Esophagus (tissue), 2 donors: ENCODE results near the gene IFNA7. TPM values are rescaled to one million over a fixed set of nuclear protein-coding genes. Genes with fewer than 3 reads are reported as not detected.
"Not testable (repeated sequence)": the region's sequence is repeated elsewhere in the genome, so short reads cannot be mapped to it uniquely, and the experiment has no call there.

ENCODE experiments used
- H3K27ac ChIP-seq, 2 donors: one replicate each; pipeline ENCODE4 v1.5.1; 2013; ENCODE audit warnings: low read depth in 2 of 2, mild to moderate bottlenecking in 2 of 2, inconsistent platforms in 1 of 2, low read length in 1 of 2, moderate library complexity in 1 of 2
- H3K27me3 ChIP-seq, 2 donors: one replicate each; pipeline ENCODE4 v1.6.1; 2013; ENCODE audit warnings: low read length in 2 of 2, control low read depth in 1 of 2, mild to moderate bottlenecking in 1 of 2; ENCODE audit not compliant: insufficient read depth in 2 of 2, control insufficient read depth in 1 of 2
- H3K36me3 ChIP-seq, 2 donors: one replicate each; pipeline ENCODE4 v1.6.1; 2013; ENCODE audit warnings: low read length in 1 of 2; ENCODE audit not compliant: control insufficient read depth in 2 of 2, insufficient read depth in 2 of 2
- H3K4me1 ChIP-seq, 2 donors: one replicate each; pipeline ENCODE4 v1.6.1; 2013; ENCODE audit warnings: low read length in 1 of 2; ENCODE audit not compliant: control insufficient read depth in 2 of 2, insufficient read depth in 2 of 2
- H3K4me3 ChIP-seq, 2 donors: one replicate each; pipeline ENCODE4 v1.5.1; 2013; ENCODE audit warnings: low read length in 2 of 2, mild to moderate bottlenecking in 2 of 2, low read depth in 1 of 2, moderate library complexity in 1 of 2
- H3K9me3 ChIP-seq, 2 donors: one replicate each; pipeline ENCODE4 v1.6.1; 2013; ENCODE audit warnings: mild to moderate bottlenecking in 2 of 2, low read depth in 1 of 2, low read length in 1 of 2, moderate library complexity in 1 of 2; ENCODE audit not compliant: control insufficient read depth in 2 of 2, insufficient read depth in 1 of 2
- WGBS, 2 donors: extraction: QIAGEN DNeasy Blood & Tissue Kit; methylation state at CpG; one replicate each; pipeline ENCODE4 v1.1.7; 2013; 5-methylcytosine and 5-hydroxymethylcytosine counted together
- polyA plus RNA-seq, 2 donors: library from polyadenylated mRNA; stranded (reverse); fragments of 200-250 nt; gene quantifications; one replicate each; pipeline ENCODE4 v1.2.3, GENCODE V29; 2013
- donor health status: healthy with polysubstance abuse.
- donor health status: Bipolar disorder and iron deficiency.

IFNA7 gene
- polyA plus RNA-seq, result not detected

GRCh38 chr9:21202105-21202504 lies at the start of gene IFNA7:
Gene IFNA7 (minus strand): TSS chr9:21202205. CDS start chr9:21202165, 40 bp downstream.
- H3K4me3 ChIP-seq, H3K27ac ChIP-seq, H3K27me3 ChIP-seq, H3K9me3 ChIP-seq, H3K4me1 ChIP-seq, H3K36me3 ChIP-seq: not testable (repeated sequence)
- WGBS, 2 donors, result 64 to 67% methylated on average over 4 of the region's 4 CpGs

GRCh38 chr9:21251638-21252037 lies 49.6 kb upstream of the IFNA7 start:
- Histone ChIP-seq H3K4me1 (no peaks in the 10 kb centered on the region), H3K27ac (no peak overlapping the region), H3K9me3 (no peaks in the 10 kb centered on the region), H3K4me3 (no peak overlapping the region), H3K27me3 (no peaks in the 10 kb centered on the region), H3K36me3 (no peaks in the 10 kb centered on the region)
- 56 to 70% methylated on average over 4 of the region's 4 CpGs for WGBS, 2 donors

- Histone ChIP-seq H3K9me3 (no peaks in the 10 kb centered on the region), H3K4me1 (no peaks in the 10 kb centered on the region), H3K27ac (no peak overlapping the region), H3K36me3 (no peaks in the 10 kb centered on the region), H3K4me3 (no peak overlapping the region), H3K27me3 (no peaks in the 10 kb centered on the region)
- 35 to 36% methylated on average over 1 of the region's 1 CpG for WGBS, 2 donors
Observed at GRCh38 chr9:21251190-21251589, 49.2 kb upstream of the IFNA7 start.

DNA sequence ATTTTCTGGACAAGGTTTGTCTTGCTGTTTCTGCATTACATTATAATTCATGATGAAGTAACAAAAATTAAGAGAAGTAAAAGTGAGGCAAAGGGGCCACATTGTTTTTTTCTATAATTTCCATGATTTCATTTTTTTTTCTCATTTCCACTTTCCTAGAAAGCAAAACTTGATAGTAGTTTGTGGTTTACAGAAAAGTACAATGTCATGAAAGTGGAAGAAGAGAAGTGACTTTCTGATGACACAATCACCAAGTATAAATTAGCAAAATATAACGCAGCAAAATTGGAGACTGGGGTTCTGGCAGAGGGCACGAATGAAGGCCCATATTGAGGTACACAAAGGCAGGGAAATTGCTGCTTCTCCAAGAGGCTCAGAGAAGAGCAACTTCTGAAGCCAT lies 42.8 kb upstream of the IFNA7 start:
- Histone ChIP-seq H3K9me3 (no peaks in the 10 kb centered on the region), H3K27ac (no peak overlapping the region), H3K4me3 (no peak overlapping the region), H3K36me3 (no peaks in the 10 kb centered on the region), H3K4me1 (no peaks in the 10 kb centered on the region), H3K27me3 (no peaks in the 10 kb centered on the region)
- 54 to 62% methylated on average over 2 of the region's 2 CpGs for WGBS, 2 donors

- WGBS, 2 donors, result 84 to 88% methylated on average over 2 of the region's 2 CpGs
- H3K4me3 ChIP-seq, result no peak within 1 kb of the TSS
- H3K27ac ChIP-seq, result no peak within 1 kb of the TSS
- no peaks in the 10 kb centered on the region for H3K9me3 ChIP-seq
- no peaks in the 10 kb centered on the region for H3K4me1 ChIP-seq
- H3K27me3 ChIP-seq, result no peaks in the 10 kb centered on the region
- H3K36me3 ChIP-seq, result no peaks in the 10 kb centered on the region
Observed at GRCh38 chr9:21239911-21240310, 37.9 kb upstream of the IFNA7 start, which contains the start of gene IFNA14. Gene IFNA14 (minus strand): TSS chr9:21240005. CDS start chr9:21239935, 70 bp downstream.

GRCh38 chr9:21236360-21236714 lies 34.3 kb upstream of the IFNA7 start:
- H3K27ac ChIP-seq, H3K4me1 ChIP-seq, H3K9me3 ChIP-seq, H3K27me3 ChIP-seq, H3K4me3 ChIP-seq, H3K36me3 ChIP-seq: not testable (repeated sequence)
- WGBS, 2 donors, result 15 to 26% methylated on average over 1 of the region's 1 CpG

DNA sequence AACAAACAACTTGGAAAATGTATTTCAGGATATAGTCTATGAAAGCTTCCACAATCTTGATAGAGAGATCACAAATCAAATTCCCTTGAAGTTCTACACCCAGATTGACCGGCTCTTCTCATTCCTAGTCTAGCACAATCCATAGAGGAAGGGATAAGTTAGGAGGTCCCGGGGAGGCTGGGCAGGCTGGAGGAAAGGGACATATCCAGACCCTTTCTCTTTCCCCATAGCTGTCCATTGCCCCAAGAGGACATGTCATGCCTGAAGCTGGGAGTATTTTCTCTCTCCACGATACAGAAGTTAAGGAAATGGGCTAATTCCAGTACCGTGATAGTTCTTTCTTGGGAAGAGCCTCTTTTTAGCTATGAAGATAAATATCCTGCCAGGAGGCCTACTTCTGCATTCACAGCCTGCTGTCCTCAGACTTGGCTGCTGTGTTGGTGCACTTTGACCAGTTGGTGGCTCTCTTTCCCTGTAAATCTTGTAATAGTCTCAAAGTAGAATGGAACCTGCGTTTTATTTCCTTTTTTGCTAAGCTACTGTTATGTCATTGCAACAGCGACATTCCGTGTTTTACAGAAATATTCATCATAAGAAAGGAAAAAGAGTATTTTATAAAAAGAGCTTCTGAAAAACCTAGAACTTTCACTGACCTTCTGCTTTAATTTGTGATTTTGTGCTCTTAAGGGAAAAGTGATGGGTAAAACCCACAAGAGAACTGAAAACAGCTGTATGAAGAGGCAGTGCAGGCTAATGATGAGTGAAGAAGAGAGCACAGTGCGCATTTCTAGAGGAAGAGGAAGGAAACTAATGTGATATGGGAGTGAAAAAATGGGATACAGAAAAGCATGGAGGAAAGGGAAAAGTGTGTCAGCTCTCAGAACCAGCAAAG lies 33.7 kb upstream of the IFNA7 start:
- H3K27ac ChIP-seq, H3K27me3 ChIP-seq, H3K9me3 ChIP-seq, H3K4me1 ChIP-seq, H3K4me3 ChIP-seq, H3K36me3 ChIP-seq: not testable (repeated sequence)
- 35 to 37% methylated on average over 8 of the region's 8 CpGs for WGBS, 2 donors

DNA sequence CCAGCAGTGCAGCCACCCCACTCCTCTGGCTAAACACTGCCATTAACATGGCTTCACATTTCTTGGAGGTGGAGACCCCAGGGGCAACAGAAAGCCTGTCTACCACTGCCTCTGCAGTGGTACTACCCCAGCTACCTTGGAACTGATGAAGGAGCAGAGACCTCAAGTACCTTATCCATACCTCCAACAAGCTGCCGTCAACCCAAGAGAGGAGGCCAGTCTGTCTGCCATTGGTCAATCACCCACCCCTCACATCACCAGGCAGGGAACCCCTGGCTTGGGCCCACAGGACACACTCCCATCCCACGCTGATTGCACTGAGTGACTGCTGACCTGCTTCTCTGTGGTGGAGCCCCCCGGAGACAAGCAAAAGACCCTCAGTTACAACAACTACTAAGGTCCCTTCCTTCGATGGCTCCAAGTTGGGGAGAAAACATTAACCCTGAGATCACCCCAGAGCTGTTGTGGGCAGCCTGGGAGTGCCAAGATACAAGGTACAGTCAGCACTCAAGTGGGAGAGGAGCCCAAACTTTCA lies 32.2 kb upstream of the IFNA7 start:
- Histone ChIP-seq H3K9me3 (no peaks in the 10 kb centered on the region), H3K27me3 (no peaks in the 10 kb centered on the region), H3K27ac (no peak overlapping the region), H3K36me3 (no peaks in the 10 kb centered on the region), H3K4me1 (no peaks in the 10 kb centered on the region), H3K4me3 (no peak overlapping the region)
- 84 to 86% methylated on average over 4 of the region's 4 CpGs for WGBS, 2 donors

DNA sequence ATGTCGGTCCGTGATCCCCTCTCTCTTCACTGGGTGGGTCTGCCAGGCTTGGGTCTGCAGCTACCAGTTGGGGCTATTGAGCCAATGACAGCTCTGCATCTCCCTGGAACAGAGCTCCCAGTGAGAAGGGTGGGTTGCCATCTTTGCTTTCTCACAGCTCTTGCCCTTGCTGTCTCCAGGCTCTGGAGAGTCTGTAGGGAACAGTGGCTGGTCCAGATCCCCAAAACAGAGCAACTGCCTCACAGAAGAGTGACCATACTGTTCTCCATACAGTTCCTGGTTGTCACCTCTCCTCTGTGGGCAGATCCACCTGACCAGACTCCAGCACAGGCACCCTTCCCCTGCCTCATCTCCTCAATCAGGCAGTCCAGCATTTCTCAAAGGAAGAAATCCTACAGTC lies 31.3 kb upstream of the IFNA7 start:
- 94 to 96% methylated on average over 2 of the region's 2 CpGs for WGBS, 2 donors
- H3K27me3 ChIP-seq, result no peaks in the 10 kb centered on the region

DNA sequence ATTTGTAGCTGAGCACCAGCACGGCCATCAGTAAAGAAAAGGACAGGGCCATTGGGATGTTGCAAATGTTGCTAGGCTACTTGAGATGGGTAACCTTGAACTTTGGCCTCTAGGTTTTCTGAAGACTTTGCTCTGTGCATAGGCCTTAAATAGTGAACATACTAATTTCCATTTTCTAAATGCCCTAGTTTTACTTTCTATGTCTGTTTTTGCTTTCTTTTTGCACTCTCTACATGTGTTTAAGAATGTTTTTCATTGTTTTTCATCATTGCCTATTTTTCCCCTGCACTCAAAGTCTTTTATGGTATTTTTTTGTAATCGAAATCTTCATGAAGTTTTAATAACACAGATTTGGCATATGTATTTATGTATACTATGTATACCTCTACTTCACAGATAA lies 26.1 kb upstream of the IFNA7 start, which contains the start of gene IFNA17:
Gene IFNA17 (minus strand): TSS at position 101 of the 400 bp plus-strand sequence. CDS start 49 bp downstream, at position 52.
- WGBS, 2 donors, result 81 to 85% methylated on average over 2 of the region's 2 CpGs
- H3K27me3 ChIP-seq, result no peaks in the 10 kb centered on the region
- H3K36me3 ChIP-seq, result no peaks in the 10 kb centered on the region

More for the DNA sequence above, 31.3 kb upstream of the IFNA7 start:
- Histone ChIP-seq H3K9me3 (no peaks in the 10 kb centered on the region), H3K36me3 (no peaks in the 10 kb centered on the region), H3K4me3 (no peak overlapping the region), H3K27ac (no peak overlapping the region), H3K4me1 (no peaks in the 10 kb centered on the region)

More for the DNA sequence above, 26.1 kb upstream of the IFNA7 start, which contains the start of gene IFNA17:
- H3K9me3 ChIP-seq, result no peaks in the 10 kb centered on the region
- no peaks in the 10 kb centered on the region for H3K4me1 ChIP-seq
- H3K27ac ChIP-seq, result no peak within 1 kb of the TSS
- H3K4me3 ChIP-seq, result no peak within 1 kb of the TSS
